Activated T-helper 9 cell treated with anti-CD3 and anti-CD28 coated beads, Interleukin-2, amount 50 U/mL, for 16 hours (primary cell): ENCODE results near the gene ZDHHC11B.
"Not testable (repeated sequence)": the region's sequence is repeated elsewhere in the genome, so short reads cannot be mapped to it uniquely, and the experiment has no call there.

Source experiments
- DNase-seq: peaks from one replicate; pipeline ENCODE4 v3.0.0-alpha.2; 2020; ENCODE audit warnings: low read depth

ZDHHC11B gene

DNA sequence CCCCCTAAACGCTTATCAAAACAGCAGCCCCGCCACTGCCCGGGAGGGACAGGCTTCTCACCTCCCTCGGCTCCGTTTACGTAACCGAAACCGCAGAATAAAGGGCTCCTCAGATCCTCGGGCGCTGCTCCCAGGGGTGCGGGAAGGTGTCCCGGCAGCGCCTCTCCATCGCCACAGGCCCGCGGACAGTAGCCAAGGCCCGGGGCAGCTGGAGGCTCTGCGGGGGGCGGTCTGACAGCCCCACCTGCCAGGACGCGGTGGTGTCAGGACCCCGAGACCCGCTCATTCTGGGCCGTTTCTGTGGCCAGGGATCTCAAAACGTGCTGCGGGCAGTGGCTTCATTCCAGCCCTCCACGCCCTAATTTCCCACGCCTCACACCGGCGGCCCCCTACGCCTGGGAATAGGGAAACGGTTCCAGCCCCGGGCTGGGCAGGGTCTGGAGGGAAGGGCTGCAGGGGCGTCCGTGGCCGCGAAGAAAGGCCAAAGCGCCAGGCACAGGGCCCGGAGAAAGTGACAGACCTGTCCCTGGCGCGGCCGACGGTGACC is 575 bp downstream of the ZDHHC11B start:
- DNase-seq: not testable (repeated sequence)

GRCh38 chr5:783049-783802 is 1.3 kb downstream of the ZDHHC11B start:
- DNase-seq: not testable (repeated sequence)

DNA sequence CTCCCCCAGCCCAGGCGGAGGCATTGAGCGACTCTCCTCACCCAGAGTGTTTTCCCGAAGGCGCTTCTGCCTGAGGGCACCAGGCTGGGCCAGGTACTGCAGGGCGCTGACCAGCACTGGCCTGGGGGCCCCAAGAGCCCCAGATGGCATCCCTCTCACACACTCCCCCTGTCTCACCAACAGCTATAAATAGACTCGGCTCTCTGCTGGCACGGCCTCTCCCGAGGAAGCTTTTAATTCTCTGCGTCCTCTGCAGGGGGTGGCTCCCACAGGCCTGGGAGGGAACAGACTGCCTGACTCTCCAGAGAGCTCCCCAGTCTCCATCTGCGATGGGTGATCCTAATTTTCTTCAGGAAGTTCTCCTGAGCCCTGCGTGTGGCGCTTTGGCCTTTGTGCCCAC is 2.2 kb downstream of the ZDHHC11B start:
- not testable (repeated sequence) for DNase-seq

DNA sequence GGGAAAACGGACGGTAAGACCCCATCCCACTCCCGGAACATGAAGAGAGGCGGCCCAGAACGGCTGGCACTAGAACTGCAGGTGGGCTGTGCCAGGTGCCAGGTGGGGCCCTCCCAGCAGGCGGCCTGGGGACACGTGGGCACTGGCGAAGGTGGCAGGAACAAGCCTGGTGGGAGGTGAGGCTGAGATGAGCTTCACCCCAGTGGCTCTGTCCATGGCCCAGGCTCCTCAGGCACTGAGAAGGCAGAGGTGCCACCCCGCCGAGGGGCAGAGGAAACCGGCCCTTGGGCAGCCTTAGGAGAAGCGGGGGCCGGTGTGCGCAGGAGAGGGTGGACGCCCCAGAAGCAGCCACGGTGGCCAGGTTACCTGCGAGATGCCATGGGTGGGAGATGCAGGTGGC is 4.0 kb downstream of the ZDHHC11B start:
- not testable (repeated sequence) for DNase-seq

DNA sequence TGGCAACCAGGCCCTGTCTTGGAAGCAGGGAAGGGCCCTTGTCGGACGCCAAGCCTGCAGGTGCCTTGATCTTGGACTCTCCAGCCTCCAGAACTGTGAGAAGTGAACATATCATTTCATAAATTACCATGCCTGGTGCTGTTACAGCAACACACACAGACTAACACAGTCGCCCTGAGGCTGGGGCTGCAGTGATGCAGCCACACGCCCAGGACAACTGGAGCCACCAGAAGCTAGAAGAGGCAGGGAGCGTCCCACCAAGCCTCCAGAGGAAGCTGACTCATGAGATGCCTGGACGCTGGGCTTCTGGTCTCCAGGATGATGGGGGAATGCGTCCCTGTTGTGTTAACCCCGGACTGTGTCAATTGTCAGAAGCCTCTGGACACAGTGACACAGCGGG is 5.6 kb downstream of the ZDHHC11B start:
- DNase-seq: not testable (repeated sequence)

GRCh38 chr5:778421-778820 is 6.1 kb downstream of the ZDHHC11B start:
- not testable (repeated sequence) for DNase-seq

- no peak for DNase-seq
Measured at GRCh38 chr5:777756-778161, 6.8 kb downstream of the ZDHHC11B start.

GRCh38 chr5:776862-777711 is 7.4 kb downstream of the ZDHHC11B start:
- DNase-seq: no peak

- no peak for DNase-seq
Measured at GRCh38 chr5:775961-776861, 8.3 kb downstream of the ZDHHC11B start.

GRCh38 chr5:775595-775960 is 9.0 kb downstream of the ZDHHC11B start:
- DNase-seq: not testable (repeated sequence)

DNA sequence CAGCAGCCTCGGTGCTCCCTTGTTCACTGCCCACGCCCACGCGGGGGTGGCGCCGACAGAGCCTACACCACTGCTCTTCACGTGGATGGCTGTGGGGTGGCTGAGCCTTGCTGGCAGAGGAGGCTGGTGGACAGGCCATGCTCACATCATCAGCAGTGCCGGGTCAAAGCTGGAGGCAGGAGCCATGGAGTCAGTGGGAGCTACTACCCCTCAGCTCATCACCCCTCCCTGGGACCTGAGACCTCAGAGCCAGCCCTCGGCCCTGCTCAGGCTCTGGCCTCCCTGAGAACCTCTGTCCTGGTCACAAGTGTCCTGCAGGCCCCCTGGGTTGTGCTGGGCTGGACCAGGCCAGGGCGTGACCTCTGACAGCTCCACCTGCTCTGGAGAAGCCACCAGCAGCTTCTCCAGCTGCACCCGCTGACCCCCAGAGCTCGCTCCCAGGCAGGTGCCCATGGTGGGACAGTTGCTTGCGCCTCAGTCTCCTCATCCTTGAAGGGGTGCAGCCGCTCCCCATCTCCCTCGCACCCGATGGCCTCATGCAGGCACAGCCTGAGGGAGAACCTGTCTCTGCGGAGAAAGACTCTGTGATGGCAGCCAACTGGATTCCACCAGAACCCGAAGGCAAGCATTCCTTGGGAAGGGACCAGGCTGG is 9.5 kb downstream of the ZDHHC11B start:
- DNase-seq: not testable (repeated sequence)

DNA sequence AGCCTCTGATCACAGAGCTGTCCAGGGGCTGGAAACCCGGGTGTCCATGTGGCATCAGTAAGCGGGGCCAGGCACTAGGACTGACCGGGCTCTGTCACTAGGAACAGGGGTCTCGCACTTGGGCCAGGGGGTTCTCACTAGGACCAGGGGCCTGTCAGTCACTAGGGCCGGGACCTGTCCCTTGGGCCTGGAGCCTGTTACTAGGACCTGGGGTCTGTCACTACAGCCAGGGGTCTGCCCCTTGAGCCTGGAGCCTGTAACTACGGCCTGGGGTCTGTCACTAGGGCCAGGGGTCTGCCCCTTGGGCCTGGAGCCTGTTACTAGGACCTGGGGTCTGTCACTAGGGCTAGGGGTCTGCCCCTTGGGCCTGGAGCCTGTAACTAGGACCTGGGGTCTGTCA is 10.2 kb downstream of the ZDHHC11B start:
- not testable (repeated sequence) for DNase-seq

GRCh38 chr5:773517-774264 is 10.8 kb downstream of the ZDHHC11B start:
- DNase-seq: no peak

GRCh38 chr5:772931-773330 is 11.6 kb downstream of the ZDHHC11B start:
- not testable (repeated sequence) for DNase-seq

DNA sequence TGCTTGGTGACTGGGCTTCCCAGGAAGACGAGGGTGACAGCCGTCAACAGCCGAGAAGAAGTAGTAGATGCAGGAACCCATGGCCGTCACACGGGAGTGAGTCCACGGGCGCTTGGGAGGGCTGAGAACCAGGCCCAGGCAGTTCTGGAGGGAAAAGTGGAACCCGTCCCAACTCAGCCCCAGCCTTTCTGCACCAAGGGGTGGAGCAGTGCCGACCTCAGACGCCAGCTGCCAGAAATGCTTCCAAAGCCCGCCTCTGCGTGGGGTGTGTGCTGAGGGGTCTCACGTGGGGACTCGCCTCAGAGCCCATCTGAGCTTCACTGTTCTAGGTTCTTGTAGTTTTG is 12.0 kb downstream of the ZDHHC11B start:
- not testable (repeated sequence) for DNase-seq

DNA sequence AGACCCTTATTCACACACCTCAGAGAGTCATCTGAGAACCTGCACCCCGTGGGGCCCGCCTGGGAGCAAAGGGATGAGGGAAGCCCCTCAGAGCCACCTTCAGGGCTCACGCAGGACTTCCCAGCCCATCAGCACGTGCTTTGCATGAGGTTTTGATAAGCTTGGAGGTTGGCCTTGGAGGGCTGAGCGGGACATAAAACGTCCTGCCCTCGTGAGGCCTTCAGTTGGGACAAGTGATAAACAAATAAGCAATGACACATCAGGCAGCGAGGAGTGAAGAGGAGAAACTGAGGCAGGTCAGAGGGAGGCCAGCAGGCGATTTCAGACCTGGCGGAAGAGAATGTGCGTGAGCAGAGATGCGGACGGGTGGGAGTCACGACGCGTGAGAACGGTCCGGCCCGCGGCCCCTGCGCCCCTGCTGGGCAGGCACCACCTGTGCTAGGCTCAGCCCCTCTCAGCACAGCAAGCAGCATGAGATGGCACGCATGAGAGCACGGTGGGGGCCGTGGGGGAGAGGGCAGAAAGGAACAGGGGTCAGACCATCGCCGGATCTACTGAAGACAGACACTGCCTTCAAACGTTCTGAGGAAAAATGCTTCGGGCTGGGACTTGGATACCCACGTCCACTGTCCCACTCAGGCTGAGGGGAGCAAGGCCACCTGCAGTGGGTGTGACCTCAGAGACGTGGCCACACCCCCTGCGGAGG is 12.5 kb downstream of the ZDHHC11B start:
- DNase-seq: not testable (repeated sequence)

GRCh38 chr5:771087-771781 is 13.3 kb downstream of the ZDHHC11B start:
- DNase-seq: not testable (repeated sequence)

- DNase-seq: not testable (repeated sequence)
Measured at GRCh38 chr5:770585-770984, 13.9 kb downstream of the ZDHHC11B start.

DNA sequence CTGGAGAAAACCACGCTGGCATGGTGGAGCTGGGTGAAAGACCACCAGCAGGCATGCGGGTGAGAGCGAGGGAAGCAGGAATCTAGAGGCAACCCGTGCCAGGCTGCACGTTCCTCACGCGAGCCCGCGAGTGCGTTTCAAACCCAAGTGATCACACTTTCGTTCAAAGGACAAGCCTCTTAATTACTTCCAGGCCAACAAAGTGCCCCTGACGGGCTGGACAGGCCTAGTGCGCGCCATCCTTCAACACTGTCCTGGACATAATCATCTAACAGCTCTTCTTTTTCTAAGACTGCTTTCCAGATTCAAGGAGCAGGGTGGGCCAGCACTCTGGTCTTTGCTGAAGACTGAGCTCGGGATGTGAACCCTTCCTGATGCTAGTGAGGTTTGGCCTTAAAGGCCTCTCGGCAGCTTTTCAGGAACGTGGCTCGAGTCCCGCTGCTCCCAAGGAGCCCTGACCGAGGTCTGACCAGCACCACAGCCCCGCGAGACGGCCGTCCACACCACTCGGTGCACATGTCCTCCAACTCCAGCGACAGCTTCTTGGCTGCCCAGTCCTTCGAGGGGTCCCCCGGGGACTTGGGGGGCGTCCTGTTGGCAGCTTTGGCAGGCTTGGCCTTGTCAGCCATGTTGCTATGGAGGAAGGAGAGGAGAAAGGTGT is 14.9 kb downstream of the ZDHHC11B start:
- not testable (repeated sequence) for DNase-seq
